CD14-positive monocyte (primary cell): ENCODE measurements around the gene DHTKD1. TPM values are rescaled to one million over a fixed set of nuclear protein-coding genes. Genes with fewer than 3 reads are reported as not detected.

Experiments used
- DNase-seq, 3 donors: peaks; one replicate each; pipeline ENCODE4 v3.0.0-alpha.2; 2011 to 2022
- H2AFZ ChIP-seq: 2 replicates; pipeline ENCODE4 v1.6.0; 2012; ENCODE audit warnings: mild to moderate bottlenecking, low read depth, low read length, inconsistent platforms; ENCODE audit not compliant: insufficient read depth, poor library complexity, severe bottlenecking
- H3K27ac ChIP-seq, 2 donors: 1 replicate in 1 of 2; 2 replicates in 1 of 2; pipeline ENCODE4 v1.5.1; 2012 to 2013; ENCODE audit warnings: low read length in 2 of 2, control low read depth in 1 of 2, inconsistent platforms in 1 of 2, low read depth in 1 of 2, mild to moderate bottlenecking in 1 of 2
- H3K27me3 ChIP-seq, 2 donors: one replicate each; pipeline versions ENCODE4 v1.6.0 to v1.6.1; 2011 to 2013; ENCODE audit warnings: low read length in 2 of 2; ENCODE audit not compliant: control insufficient read depth in 2 of 2, insufficient read depth in 2 of 2
- H3K36me3 ChIP-seq, 2 donors: replicated peaks in 1 of 2; 1 replicate in 1 of 2; 2 replicates in 1 of 2; pipeline versions ENCODE4 v1.5.1 to v1.6.1; 2012 to 2013; ENCODE audit warnings: low read length in 2 of 2, control low read depth in 1 of 2, inconsistent platforms in 1 of 2, mild to moderate bottlenecking in 1 of 2; ENCODE audit not compliant: insufficient read depth in 2 of 2, control insufficient read depth in 1 of 2
- H3K4me1 ChIP-seq, 2 donors: 1 replicate in 1 of 2; 2 replicates in 1 of 2; pipeline versions ENCODE4 v1.5.1 to v1.6.1; 2012 to 2013; ENCODE audit warnings: low read length in 2 of 2, control low read depth in 1 of 2, inconsistent platforms in 1 of 2, mild to moderate bottlenecking in 1 of 2, moderate library complexity in 1 of 2; ENCODE audit not compliant: insufficient read depth in 2 of 2, control insufficient read depth in 1 of 2
- H3K4me2 ChIP-seq: replicated peaks from 2 replicates; pipeline ENCODE3; 2012; ENCODE audit warnings: low read length, moderate library complexity, mild to moderate bottlenecking; ENCODE audit not compliant: poor library complexity, severe bottlenecking; ENCODE audit errors: extremely low read depth
- H3K4me3 ChIP-seq, 3 experiments: fragments of 200-600 bp in 1 of 3; sonication (generic) in 1 of 3; replicated peaks in 1 of 3; 1 replicate in 2 of 3; 2 replicates in 1 of 3; pipeline ENCODE4 v1.5.1; 2011 to 2013; ENCODE audit warnings: low read length in 3 of 3, mild to moderate bottlenecking in 3 of 3, control low read depth in 2 of 3, low read depth in 2 of 3, inconsistent platforms in 1 of 3, moderate library complexity in 1 of 3
- H3K79me2 ChIP-seq: 2 replicates; pipeline ENCODE4 v1.6.0; 2012; ENCODE audit warnings: mild to moderate bottlenecking, control low read depth, inconsistent platforms, low read length, moderate library complexity; ENCODE audit not compliant: insufficient read depth
- H3K9ac ChIP-seq: 2 replicates; pipeline ENCODE4 v1.6.0; 2017; ENCODE audit warnings: low read length, mild to moderate bottlenecking; ENCODE audit not compliant: insufficient read depth, poor library complexity, severe bottlenecking
- H3K9me3 ChIP-seq, 2 donors: replicated peaks in 1 of 2; 1 replicate in 1 of 2; 2 replicates in 1 of 2; pipeline versions ENCODE4 v1.5.1 to v1.6.1; 2012 to 2013; ENCODE audit warnings: low read length in 2 of 2, control low read depth in 1 of 2; ENCODE audit not compliant: control insufficient read depth in 1 of 2, insufficient read depth in 1 of 2
- H4K20me1 ChIP-seq: 2 replicates; pipeline ENCODE4 v1.6.0; 2012; ENCODE audit warnings: mild to moderate bottlenecking, low read length, control low read depth, moderate library complexity; ENCODE audit not compliant: insufficient read depth
- H3K27ac Mint-ChIP-seq, 7 donors: one replicate each; pipeline ENCODE4 v1.8.0; 2020; ENCODE audit warnings: mild to moderate bottlenecking in 7 of 7, mixed read lengths in 7 of 7, moderate library complexity in 6 of 7, inconsistent platforms in 2 of 7
- H3K27me3 Mint-ChIP-seq, 3 donors: one replicate each; pipeline ENCODE4 v1.8.0; 2021 to 2022; ENCODE audit warnings: low read depth in 3 of 3, mild to moderate bottlenecking in 3 of 3, mixed read lengths in 3 of 3, moderate library complexity in 3 of 3, inconsistent platforms in 1 of 3
- H3K36me3 Mint-ChIP-seq, 2 donors: one replicate each; pipeline ENCODE4 v1.8.0; 2020; ENCODE audit warnings: mixed read lengths in 2 of 2, inconsistent platforms in 1 of 2, mild to moderate bottlenecking in 1 of 2
- H3K4me1 Mint-ChIP-seq: one replicate; pipeline ENCODE4 v1.8.0; 2020; ENCODE audit warnings: mild to moderate bottlenecking, mixed read lengths
- H3K4me3 Mint-ChIP-seq, 2 donors: one replicate each; pipeline ENCODE4 v1.8.0; 2020; ENCODE audit warnings: mild to moderate bottlenecking in 2 of 2, mixed read lengths in 2 of 2, moderate library complexity in 1 of 2
- H3K9me3 Mint-ChIP-seq, 7 donors: one replicate each; pipeline ENCODE4 v1.8.0; 2020 to 2022; ENCODE audit warnings: mixed read lengths in 7 of 7, mild to moderate bottlenecking in 6 of 7, moderate library complexity in 6 of 7, inconsistent platforms in 2 of 7
- WGBS: methylation state at CpG from one replicate; pipeline ENCODE4 v1.1.5; 2013; ENCODE audit warnings: missing lambda C conversion rate; ENCODE audit not compliant: insufficient coverage; 5-methylcytosine and 5-hydroxymethylcytosine counted together
- intact Hi-C, 2 donors: fragments of 100-400 bp; cut with micrococcal nuclease; formaldehyde crosslinking; loops; one replicate each; pipeline versions ENCODE4 v1.15.0 to v1.15.1; 2023
- polyA plus RNA-seq, 3 donors: library from polyadenylated mRNA; depleted of rRNA in 1 of 3; unstranded in 2 of 3; stranded (reverse) in 1 of 3; fragments of 300-500 nt in 2 of 3; fragments of >200 nt in 1 of 3; fragmentation: Illumina TruSeq in 2 of 3; gene quantifications; 1 replicate in 2 of 3; 2 replicates in 1 of 3; pipeline ENCODE4 v1.2.3, GENCODE V29; 2012 to 2021
- TF ChIP-seq, protein P1 (sequence below): fragments of 200-600 bp; IDR thresholded peaks from one replicate; pipeline ENCODE4 v1.8.0; 2022; ENCODE audit warnings: antibody characterized with exemption, mild to moderate bottlenecking

The DHTKD1 gene
- polyA plus RNA-seq, 3 donors = 7.0 to 12.1 (median 11.2) TPM

GRCh38 chr10:12045596-12045995, 23.2 kb upstream of the DHTKD1 start:
- Histone ChIP-seq H3K79me2 (peaks cover 21% of the 10 kb centered on the region), H3K9me3 (no peaks in the 10 kb centered on the region), H3K36me3 (no peaks in the 10 kb centered on the region), H3K27me3 (no peaks in the 10 kb centered on the region), H3K27ac (no peak overlapping the region), H3K4me2 (no peak overlapping the region), H3K4me3 (no peak overlapping the region), H3K4me1 (peaks cover 21 to 30% of the 10 kb centered on the region in 2 donors), H3K9ac (no peak overlapping the region), H4K20me1 (peaks cover 9% of the 10 kb centered on the region), H2AFZ (no peak overlapping the region)
- intact Hi-C loops = loop anchor here in 1 of 2 donors (10.0 kb wide), 1 partner anchor 149 kb away; the partner anchor contains the start of genes CDC123 and NUDT5
- H3K27me3 Mint-ChIP-seq = no peaks in the 10 kb centered on the region
- TF ChIP-seq, protein P1, sequence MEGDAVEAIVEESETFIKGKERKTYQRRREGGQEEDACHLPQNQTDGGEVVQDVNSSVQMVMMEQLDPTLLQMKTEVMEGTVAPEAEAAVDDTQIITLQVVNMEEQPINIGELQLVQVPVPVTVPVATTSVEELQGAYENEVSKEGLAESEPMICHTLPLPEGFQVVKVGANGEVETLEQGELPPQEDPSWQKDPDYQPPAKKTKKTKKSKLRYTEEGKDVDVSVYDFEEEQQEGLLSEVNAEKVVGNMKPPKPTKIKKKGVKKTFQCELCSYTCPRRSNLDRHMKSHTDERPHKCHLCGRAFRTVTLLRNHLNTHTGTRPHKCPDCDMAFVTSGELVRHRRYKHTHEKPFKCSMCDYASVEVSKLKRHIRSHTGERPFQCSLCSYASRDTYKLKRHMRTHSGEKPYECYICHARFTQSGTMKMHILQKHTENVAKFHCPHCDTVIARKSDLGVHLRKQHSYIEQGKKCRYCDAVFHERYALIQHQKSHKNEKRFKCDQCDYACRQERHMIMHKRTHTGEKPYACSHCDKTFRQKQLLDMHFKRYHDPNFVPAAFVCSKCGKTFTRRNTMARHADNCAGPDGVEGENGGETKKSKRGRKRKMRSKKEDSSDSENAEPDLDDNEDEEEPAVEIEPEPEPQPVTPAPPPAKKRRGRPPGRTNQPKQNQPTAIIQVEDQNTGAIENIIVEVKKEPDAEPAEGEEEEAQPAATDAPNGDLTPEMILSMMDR = no peak
- H3K4me1 Mint-ChIP-seq = peaks cover 25% of the 10 kb centered on the region
- WGBS = no CpG with 5 or more reads among the region's 5 CpGs
- DNase-seq = no peak
- no peak overlapping the region for H3K4me3 Mint-ChIP-seq
- H3K36me3 Mint-ChIP-seq = peaks cover 0 to 4% of the 10 kb centered on the region in 2 donors
- no peak overlapping the region for H3K27ac Mint-ChIP-seq
- H3K9me3 Mint-ChIP-seq = peaks cover 0 to 3% (median 0%) of the 10 kb centered on the region in 7 donors

GRCh38 chr10:12048547-12048946, 20.2 kb upstream of the DHTKD1 start:
- Mint-ChIP-seq H3K4me1 (peaks cover 31% of the 10 kb centered on the region), H3K36me3 (peaks cover 0 to 2% of the 10 kb centered on the region in 2 donors), H3K27ac (no peak overlapping the region), H3K27me3 (no peaks in the 10 kb centered on the region), H3K4me3 (no peak overlapping the region), H3K9me3 (peaks cover 0 to 3% (median 0%) of the 10 kb centered on the region in 7 donors)
- Histone ChIP-seq H3K27ac (no peak overlapping the region), H3K4me3 (no peak overlapping the region), H3K4me2 (no peak overlapping the region), H2AFZ (no peak overlapping the region), H3K79me2 (no peaks in the 10 kb centered on the region), H3K9me3 (no peaks in the 10 kb centered on the region), H3K36me3 (no peaks in the 10 kb centered on the region), H3K4me1 (peaks cover 32 to 39% of the 10 kb centered on the region in 2 donors), H3K9ac (no peak overlapping the region), H3K27me3 (no peaks in the 10 kb centered on the region), H4K20me1 (no peaks in the 10 kb centered on the region)
- TF ChIP-seq, protein P1 = no peak
- intact Hi-C loops = loop anchor here in 1 of 2 donors (10.0 kb wide), 1 partner anchor 146 kb away; the partner anchor contains the start of genes CDC123 and NUDT5
- WGBS = 96% methylated on average over 4 of the region's 8 CpGs
- no peak for DNase-seq
